Measurements from ENCODE around the gene NEO1.

DNA sequence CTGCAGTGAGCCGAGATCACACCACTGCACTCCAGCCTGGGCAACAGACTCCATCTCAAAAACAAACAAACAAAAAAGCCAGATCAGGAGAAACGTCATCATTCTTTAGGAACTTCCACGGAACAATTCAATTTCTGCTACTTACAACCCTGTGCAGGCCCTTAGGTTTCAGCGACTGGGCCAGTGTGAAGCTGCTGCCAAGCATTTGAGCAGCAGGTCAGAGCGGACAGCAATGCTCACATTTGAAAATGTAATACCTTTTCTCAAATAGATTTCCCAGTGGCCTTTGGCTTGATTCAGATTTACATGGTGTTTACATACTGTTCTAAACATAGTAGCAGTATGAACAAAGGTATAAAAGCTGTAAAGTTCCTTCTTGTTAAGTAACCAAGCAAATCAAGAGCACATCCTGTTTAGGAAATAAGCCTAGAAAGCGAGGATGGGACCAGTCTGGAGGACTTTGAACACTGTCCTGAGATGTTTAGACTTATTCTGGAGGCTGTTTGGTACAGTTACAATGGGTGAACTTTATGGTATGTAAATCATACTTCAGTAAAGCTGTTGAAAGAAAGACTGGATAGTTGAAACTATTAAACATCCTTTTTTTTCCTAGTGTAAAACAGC is 175.3 kb downstream of the NEO1 start:
- TF ChIP-seq, protein P1, sequence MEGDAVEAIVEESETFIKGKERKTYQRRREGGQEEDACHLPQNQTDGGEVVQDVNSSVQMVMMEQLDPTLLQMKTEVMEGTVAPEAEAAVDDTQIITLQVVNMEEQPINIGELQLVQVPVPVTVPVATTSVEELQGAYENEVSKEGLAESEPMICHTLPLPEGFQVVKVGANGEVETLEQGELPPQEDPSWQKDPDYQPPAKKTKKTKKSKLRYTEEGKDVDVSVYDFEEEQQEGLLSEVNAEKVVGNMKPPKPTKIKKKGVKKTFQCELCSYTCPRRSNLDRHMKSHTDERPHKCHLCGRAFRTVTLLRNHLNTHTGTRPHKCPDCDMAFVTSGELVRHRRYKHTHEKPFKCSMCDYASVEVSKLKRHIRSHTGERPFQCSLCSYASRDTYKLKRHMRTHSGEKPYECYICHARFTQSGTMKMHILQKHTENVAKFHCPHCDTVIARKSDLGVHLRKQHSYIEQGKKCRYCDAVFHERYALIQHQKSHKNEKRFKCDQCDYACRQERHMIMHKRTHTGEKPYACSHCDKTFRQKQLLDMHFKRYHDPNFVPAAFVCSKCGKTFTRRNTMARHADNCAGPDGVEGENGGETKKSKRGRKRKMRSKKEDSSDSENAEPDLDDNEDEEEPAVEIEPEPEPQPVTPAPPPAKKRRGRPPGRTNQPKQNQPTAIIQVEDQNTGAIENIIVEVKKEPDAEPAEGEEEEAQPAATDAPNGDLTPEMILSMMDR (IDR thresholded peaks at IDR 0.05), result no peak
- TF ChIP-seq POLR2A (IDR thresholded peaks at IDR 0.05), result no peak
